ENCODE results near the gene PHETA2.

DNA sequence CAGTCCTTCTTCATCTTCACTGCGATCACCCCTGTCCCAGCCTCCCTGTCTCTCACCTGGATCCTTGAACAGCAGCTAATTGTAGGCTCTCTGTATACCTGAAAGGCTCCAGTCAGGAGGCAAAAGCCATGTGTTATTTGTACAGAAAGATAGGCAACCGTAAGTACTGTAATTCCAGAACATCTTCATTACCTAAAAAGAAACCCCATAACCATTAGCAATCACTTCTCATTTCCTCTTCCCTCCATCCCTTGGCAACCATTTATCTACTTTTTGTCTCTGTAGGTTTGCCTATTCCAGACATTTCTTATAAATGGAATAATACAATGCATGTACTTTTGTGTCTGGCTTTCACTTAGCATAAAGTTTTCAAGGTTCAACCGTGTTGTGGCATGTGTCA is 21.3 kb upstream of the PHETA2 start:
- TF ChIP-seq, protein P1, sequence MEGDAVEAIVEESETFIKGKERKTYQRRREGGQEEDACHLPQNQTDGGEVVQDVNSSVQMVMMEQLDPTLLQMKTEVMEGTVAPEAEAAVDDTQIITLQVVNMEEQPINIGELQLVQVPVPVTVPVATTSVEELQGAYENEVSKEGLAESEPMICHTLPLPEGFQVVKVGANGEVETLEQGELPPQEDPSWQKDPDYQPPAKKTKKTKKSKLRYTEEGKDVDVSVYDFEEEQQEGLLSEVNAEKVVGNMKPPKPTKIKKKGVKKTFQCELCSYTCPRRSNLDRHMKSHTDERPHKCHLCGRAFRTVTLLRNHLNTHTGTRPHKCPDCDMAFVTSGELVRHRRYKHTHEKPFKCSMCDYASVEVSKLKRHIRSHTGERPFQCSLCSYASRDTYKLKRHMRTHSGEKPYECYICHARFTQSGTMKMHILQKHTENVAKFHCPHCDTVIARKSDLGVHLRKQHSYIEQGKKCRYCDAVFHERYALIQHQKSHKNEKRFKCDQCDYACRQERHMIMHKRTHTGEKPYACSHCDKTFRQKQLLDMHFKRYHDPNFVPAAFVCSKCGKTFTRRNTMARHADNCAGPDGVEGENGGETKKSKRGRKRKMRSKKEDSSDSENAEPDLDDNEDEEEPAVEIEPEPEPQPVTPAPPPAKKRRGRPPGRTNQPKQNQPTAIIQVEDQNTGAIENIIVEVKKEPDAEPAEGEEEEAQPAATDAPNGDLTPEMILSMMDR (IDR thresholded peaks at IDR 0.05 in 8 of 11, conservative IDR thresholded peaks at IDR 0.05 in 3 of 11), result no peak
- TF ChIP-seq POLR2A (IDR thresholded peaks at IDR 0.05), result no peak
